Measurements from ENCODE around the gene NRXN3.

NRXN3 gene

GRCh38 chr14:79906994-79907393 is 1736.8 kb downstream of the NRXN3 start:
- DNase-seq (ENCODE audit: low spot score): no peak

GRCh38 chr14:79910086-79910485 is 1739.9 kb downstream of the NRXN3 start:
- DNase-seq (ENCODE audit: low spot score): no peak

- no peak for DNase-seq (ENCODE audit: low spot score)
Observed at GRCh38 chr14:79911744-79912143, 1741.6 kb downstream of the NRXN3 start.

- no peak for DNase-seq (ENCODE audit: low spot score)
Observed at GRCh38 chr14:79914595-79914994, 1744.4 kb downstream of the NRXN3 start.

- no peak for DNase-seq (ENCODE audit: low spot score)
Observed at GRCh38 chr14:79915406-79915805, 1745.2 kb downstream of the NRXN3 start.

- DNase-seq (ENCODE audit: low spot score): no peak
Observed at GRCh38 chr14:79916281-79916680, 1746.1 kb downstream of the NRXN3 start.

GRCh38 chr14:79916892-79917291 is 1746.7 kb downstream of the NRXN3 start:
- no peak for DNase-seq (ENCODE audit: low spot score)
